Suprapubic skin (tissue), 3 donors: ENCODE data around the gene SPATA33.

Experiments used
- POLR2A ChIP-seq, 2 donors: fragments of 450-650 bp; IDR thresholded peaks; one replicate each; pipeline ENCODE4 v1.6.1; 2017; ENCODE audit warnings: antibody characterized with exemption in 2 of 2, mild to moderate bottlenecking in 2 of 2, moderate library complexity in 2 of 2
- TF ChIP-seq, protein P1 (sequence below), 2 donors: fragments of 200-600 bp in 1 of 2; fragments of 450-650 bp in 1 of 2; sonication (generic) in 1 of 2; IDR thresholded peaks; one replicate each; pipeline ENCODE4 v1.5.1; 2016 to 2019; ENCODE audit warnings: antibody characterized with exemption in 2 of 2, mild to moderate bottlenecking in 1 of 2, moderate library complexity in 1 of 2

DNA sequence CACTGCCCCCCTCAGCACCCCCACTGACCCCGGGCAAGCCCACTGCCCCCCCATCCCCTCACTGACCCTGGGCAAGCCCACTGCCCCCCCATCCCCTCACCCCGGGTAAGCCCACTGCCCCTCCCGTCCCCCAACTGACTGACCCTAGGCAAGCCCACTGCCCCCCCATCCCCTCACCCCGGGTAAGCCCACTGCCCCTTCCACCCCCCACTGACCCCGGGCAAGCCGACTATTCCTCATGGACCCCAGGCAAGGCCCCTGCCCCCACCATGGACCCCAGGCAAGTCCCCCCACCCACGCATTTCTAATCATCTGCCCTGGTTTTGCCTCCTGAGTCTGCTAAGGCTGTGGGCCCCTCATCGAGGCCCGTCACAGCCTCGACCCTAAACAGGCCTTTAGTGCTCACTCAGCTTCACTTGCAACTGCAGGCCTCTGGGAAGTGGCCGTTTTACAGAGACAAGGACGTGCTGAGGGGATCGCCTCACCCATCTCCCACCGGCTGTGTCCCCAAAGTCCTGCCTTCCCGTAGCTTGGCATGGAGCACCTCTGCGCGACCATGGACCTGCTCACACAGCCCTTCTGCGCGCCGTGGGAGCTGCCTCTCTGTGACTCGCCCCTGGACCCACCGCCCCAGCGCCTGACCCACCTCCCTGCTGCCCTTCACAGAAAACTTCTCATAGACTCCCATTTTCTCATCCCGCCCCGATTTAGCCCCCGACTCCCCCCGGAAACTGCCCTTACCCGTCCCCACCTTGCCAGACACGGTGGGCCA, 59.5 kb downstream of the SPATA33 start:
- TF ChIP-seq, protein P1, sequence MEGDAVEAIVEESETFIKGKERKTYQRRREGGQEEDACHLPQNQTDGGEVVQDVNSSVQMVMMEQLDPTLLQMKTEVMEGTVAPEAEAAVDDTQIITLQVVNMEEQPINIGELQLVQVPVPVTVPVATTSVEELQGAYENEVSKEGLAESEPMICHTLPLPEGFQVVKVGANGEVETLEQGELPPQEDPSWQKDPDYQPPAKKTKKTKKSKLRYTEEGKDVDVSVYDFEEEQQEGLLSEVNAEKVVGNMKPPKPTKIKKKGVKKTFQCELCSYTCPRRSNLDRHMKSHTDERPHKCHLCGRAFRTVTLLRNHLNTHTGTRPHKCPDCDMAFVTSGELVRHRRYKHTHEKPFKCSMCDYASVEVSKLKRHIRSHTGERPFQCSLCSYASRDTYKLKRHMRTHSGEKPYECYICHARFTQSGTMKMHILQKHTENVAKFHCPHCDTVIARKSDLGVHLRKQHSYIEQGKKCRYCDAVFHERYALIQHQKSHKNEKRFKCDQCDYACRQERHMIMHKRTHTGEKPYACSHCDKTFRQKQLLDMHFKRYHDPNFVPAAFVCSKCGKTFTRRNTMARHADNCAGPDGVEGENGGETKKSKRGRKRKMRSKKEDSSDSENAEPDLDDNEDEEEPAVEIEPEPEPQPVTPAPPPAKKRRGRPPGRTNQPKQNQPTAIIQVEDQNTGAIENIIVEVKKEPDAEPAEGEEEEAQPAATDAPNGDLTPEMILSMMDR (IDR thresholded peaks at IDR 0.05): no peak
- TF ChIP-seq POLR2A (IDR thresholded peaks at IDR 0.05): no peak
